GM12864 (cell line): ENCODE data around the gene TRIM6.
"Not testable (repeated sequence)": the region's sequence is repeated elsewhere in the genome, so short reads cannot be mapped to it uniquely, and the experiment has no call there.

ENCODE experiments used
- DNase-seq: peaks from one replicate; pipeline ENCODE4 v3.0.0-alpha.2; 2011; ENCODE audit warnings: low read depth
- H3K4me3 ChIP-seq: 2 replicates; pipeline ENCODE4 v1.5.1; 2011; ENCODE audit warnings: mild to moderate bottlenecking, low read depth, low read length, control low read depth
- CTCF ChIP-seq: IDR thresholded peaks from 2 replicates; pipeline ENCODE4 v1.5.1; 2011; ENCODE audit warnings: low read depth, mild to moderate bottlenecking, moderate library complexity, low read length, control low read depth, inconsistent platforms; ENCODE audit errors: missing control alignments

Gene TRIM6

DNA sequence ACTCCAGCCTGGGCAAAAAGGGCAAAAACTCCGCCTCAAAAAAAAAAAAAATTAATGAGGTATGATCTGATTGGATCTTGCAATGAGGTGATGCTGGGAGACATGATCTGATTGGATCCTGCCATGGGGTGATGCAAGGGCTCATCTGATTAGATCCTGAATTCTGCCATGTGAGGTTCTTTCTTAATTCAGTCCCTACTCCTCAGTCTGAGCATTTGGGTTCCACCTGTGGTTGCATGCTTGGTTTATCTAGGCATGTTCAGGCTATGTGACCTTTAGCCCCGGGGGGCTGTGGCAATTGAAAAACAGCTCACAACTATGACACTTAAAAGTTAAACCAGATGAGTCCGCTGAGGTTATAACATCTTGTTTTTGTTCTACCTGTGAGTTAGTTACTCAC lies 4.8 kb upstream of the TRIM6 start:
- DNase-seq = no peak
- TF ChIP-seq CTCF = no peak
- H3K4me3 ChIP-seq = no peak overlapping the region

GRCh38 chr11:5592615-5593014 lies 3.8 kb upstream of the TRIM6 start:
- TF ChIP-seq CTCF = no peak
- no peak overlapping the region for H3K4me3 ChIP-seq
- no peak for DNase-seq

DNA sequence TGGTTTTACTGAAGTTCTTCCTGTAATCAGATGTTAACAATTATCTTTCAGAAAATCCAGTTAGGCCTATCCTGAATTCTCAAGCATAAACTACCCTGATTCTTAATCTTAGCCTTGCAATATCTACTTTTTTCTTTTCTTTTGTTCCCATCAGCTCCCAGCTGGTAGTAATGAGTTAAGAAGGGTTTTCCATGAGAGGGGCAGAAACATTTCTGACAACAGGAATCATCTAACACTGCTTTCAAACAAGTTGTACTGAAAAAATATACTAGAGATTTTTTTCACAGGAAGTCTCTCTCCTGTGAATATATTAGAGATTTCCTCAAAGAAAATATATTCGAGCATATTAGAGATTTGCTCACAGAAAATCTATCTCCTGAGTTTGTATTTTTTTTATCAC lies 3.3 kb upstream of the TRIM6 start:
- no peak for TF ChIP-seq CTCF
- H3K4me3 ChIP-seq = no peak overlapping the region
- no peak for DNase-seq

DNA sequence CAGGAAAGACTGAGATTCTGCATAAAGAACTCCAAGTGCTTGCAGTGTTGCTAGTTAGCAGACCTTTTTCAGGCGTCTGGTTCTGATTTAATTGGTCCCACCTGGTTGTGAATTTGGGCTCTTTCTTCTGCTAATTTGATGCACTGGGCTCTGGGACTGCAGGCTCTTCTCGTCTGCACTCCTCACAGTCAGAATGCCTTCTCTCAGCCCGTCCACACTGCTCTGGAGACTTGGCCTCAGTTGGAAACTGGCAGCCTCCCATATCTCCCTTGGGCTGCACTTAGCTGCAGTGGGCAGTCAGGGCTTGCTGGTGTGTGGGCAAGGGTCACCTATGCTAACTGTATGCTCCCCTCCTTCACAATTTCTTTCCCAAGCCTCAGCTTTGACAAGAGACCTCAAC lies 1.5 kb downstream of the TRIM6 start:
- DNase-seq = no peak
- H3K4me3 ChIP-seq = no peak overlapping the region
- no peak for TF ChIP-seq CTCF

DNA sequence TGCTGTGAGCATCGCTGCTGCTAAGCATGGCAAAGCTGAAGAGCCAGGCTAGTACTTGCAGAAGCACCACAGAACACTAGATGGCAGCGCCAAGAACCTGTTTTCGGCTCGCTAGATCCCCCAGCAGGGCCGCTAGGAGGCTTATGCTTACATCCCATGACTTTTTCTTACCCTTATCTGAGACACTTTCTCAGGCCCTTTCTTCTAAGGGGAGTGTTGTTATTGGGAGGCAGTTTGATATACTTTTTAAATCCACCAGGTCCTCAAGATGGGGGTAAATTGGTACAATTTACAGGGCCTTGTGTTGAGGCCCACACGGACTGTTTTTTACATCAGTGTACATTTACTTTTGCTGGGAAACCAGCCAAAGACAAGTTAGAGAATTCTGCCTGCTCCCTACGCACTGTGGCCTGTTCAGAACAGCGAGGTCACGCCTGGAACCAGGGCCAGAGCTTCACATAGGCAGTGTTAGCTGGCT lies 4.0 kb downstream of the TRIM6 start:
- peak; percentile 59 for DNase-seq
- H3K4me3 ChIP-seq = no peak overlapping the region
- TF ChIP-seq CTCF = peak; percentile 81

GRCh38 chr11:5602791-5603190 lies 6.4 kb downstream of the TRIM6 start:
- not testable (repeated sequence) for DNase-seq, H3K4me3 ChIP-seq

DNA sequence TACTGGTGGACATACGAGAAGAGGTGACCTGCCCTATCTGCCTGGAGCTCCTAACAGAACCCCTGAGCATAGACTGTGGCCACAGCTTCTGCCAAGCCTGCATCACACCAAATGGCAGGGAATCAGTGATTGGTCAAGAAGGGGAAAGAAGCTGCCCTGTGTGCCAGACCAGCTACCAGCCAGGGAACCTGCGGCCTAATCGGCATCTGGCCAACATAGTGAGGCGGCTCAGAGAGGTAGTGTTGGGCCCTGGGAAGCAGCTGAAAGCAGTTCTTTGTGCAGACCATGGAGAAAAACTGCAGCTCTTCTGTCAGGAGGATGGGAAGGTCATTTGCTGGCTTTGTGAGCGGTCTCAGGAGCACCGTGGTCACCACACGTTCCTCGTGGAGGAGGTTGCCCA lies 6.9 kb downstream of the TRIM6 start:
- H3K4me3 ChIP-seq = no peak overlapping the region
- DNase-seq = no peak
- no peak for TF ChIP-seq CTCF

- TF ChIP-seq CTCF = no peak
- no peak for DNase-seq
- no peak overlapping the region for H3K4me3 ChIP-seq
Observed at GRCh38 chr11:5604896-5605295, 8.5 kb downstream of the TRIM6 start.
